CD4-positive, alpha-beta T cell (primary cell): ENCODE results near the gene EEF1A2. TPM values are rescaled to one million over a fixed set of nuclear protein-coding genes. Genes with fewer than 3 reads are reported as not detected.

ENCODE experiments used
- ATAC-seq: fragments of 200-7000 bp; cut with Tn5 transposase; one replicate; pipeline ENCODE4 v1.10.0; 2022; ENCODE audit warnings: mild to moderate bottlenecking; ENCODE audit not compliant: poor library complexity
- CTCF ChIA-PET: fragments of 350-600 bp; sonication (Branson Sonifier 250); formaldehyde crosslinking; loops from one replicate; lab custom pipeline; 2021; ENCODE audit warnings: antibody characterized with exemption, inconsistent platforms; lab: Charles Lee
- POLR2A ChIA-PET: fragments of 350-600 bp; sonication (Branson Sonifier 250); formaldehyde crosslinking; loops from one replicate; lab custom pipeline; 2021; ENCODE audit warnings: antibody characterized with exemption, inconsistent platforms; lab: Charles Lee
- DNase-seq, 14 experiments: peaks; one replicate each; pipeline ENCODE4 v3.0.0-alpha.2; 2013 to 2020; ENCODE audit warnings: mixed read lengths in 2 of 14
- H3K27ac ChIP-seq, 2 donors: one replicate each; pipeline versions ENCODE4 v1.5.1 to v1.7.0; 2013; ENCODE audit warnings: low read length in 2 of 2, low read depth in 1 of 2, mild to moderate bottlenecking in 1 of 2
- H3K27me3 ChIP-seq, 2 experiments: 1 replicate in 1 of 2; 2 replicates in 1 of 2; pipeline versions ENCODE4 v1.6.1 to v1.7.0; 2013; ENCODE audit warnings: low read length in 2 of 2, control low read depth in 1 of 2, mild to moderate bottlenecking in 1 of 2, moderate library complexity in 1 of 2; ENCODE audit not compliant: insufficient read depth in 2 of 2, control insufficient read depth in 1 of 2
- H3K36me3 ChIP-seq: one replicate; pipeline ENCODE4 v1.6.1; 2013; ENCODE audit warnings: low read length, control low read depth; ENCODE audit not compliant: insufficient read depth
- H3K4me1 ChIP-seq: one replicate; pipeline ENCODE4 v1.6.1; 2013; ENCODE audit warnings: low read length, control low read depth; ENCODE audit not compliant: insufficient read depth
- H3K4me3 ChIP-seq: one replicate; pipeline ENCODE4 v1.5.1; 2013; ENCODE audit warnings: mild to moderate bottlenecking, low read length, moderate library complexity
- H3K9me3 ChIP-seq, 2 experiments: 1 replicate in 1 of 2; 2 replicates in 1 of 2; pipeline versions ENCODE4 v1.6.1 to v1.7.0; 2013; ENCODE audit warnings: low read length in 2 of 2, mild to moderate bottlenecking in 2 of 2, control low read depth in 1 of 2, moderate library complexity in 1 of 2; ENCODE audit not compliant: control insufficient read depth in 1 of 2, insufficient read depth in 1 of 2
- H3K27ac Mint-ChIP-seq: one replicate; pipeline ENCODE4 v1.8.0; 2020; ENCODE audit warnings: mixed read lengths
- H3K27me3 Mint-ChIP-seq: one replicate; pipeline ENCODE4 v1.8.0; 2021; ENCODE audit warnings: mixed read lengths
- H3K36me3 Mint-ChIP-seq: one replicate; pipeline ENCODE4 v1.8.0; 2021; ENCODE audit warnings: low read depth, mixed read lengths
- H3K4me1 Mint-ChIP-seq: one replicate; pipeline ENCODE4 v1.8.0; 2021; ENCODE audit warnings: low read depth, mixed read lengths
- H3K4me3 Mint-ChIP-seq: one replicate; pipeline ENCODE4 v1.8.0; 2020; ENCODE audit warnings: mild to moderate bottlenecking, mixed read lengths
- H3K9me3 Mint-ChIP-seq: one replicate; pipeline ENCODE4 v1.8.0; 2020; ENCODE audit warnings: mixed read lengths
- CTCF ChIP-seq: fragments of 200-600 bp; IDR thresholded peaks from one replicate; pipeline ENCODE4 v1.8.0; 2022; ENCODE audit warnings: antibody characterized with exemption, mild to moderate bottlenecking
- intact Hi-C, 2 experiments: fragments of 100-400 bp; cut with DNase I in 1 of 2; cut with micrococcal nuclease in 1 of 2; formaldehyde crosslinking; loops; one replicate each; pipeline versions ENCODE4 v1.15.1 to v1.9.0; 2023 to 2025; cut with DNase I, micrococcal nuclease
- total RNA-seq, 174 experiments: library from RNA in 2 of 174; stranded (reverse) in 2 of 174; gene quantifications; one replicate each; pipeline ENCODE4 v1.2.3 and lab custom pipeline; 2021 to 2026

The EEF1A2 gene
- total RNA-seq, 2 experiments from 2014 or later, result 0.92 to 1.1 TPM

GRCh38 chr20:63534427-63534830 lies 35.5 kb upstream of the EEF1A2 start:
- DNase-seq (no peak), ATAC-seq (no peak)
- H3K4me3 ChIP-seq, result no peak overlapping the region
- ChIA-PET POLR2A (interaction anchor here (0.7 to 1.2 kb wide), 3 partner anchors 12 to 108 kb away, joined by 3 read pairs; partner anchors contain the start of gene PPDPF), CTCF (no interaction called here)
- no peak overlapping the region for H3K27ac Mint-ChIP-seq
- H3K27ac ChIP-seq, result no peak overlapping the region
- TF ChIP-seq CTCF, result no peak
- H3K4me3 Mint-ChIP-seq, result no peak overlapping the region
- no peaks in the 10 kb centered on the region for H3K27me3 ChIP-seq
- no peaks in the 10 kb centered on the region for H3K36me3 Mint-ChIP-seq
- H3K4me1 Mint-ChIP-seq, result peaks cover 22% of the 10 kb centered on the region
- no peaks in the 10 kb centered on the region for H3K27me3 Mint-ChIP-seq
- peaks cover 33% of the 10 kb centered on the region for H3K4me1 ChIP-seq
- H3K9me3 Mint-ChIP-seq, result no peaks in the 10 kb centered on the region
- H3K9me3 ChIP-seq, result peaks cover 0 to 8% of the 10 kb centered on the region in 2 experiments
- intact Hi-C loops, result no loop called here
- H3K36me3 ChIP-seq, result no peaks in the 10 kb centered on the region

- H3K4me1 ChIP-seq, result peaks cover 28% of the 10 kb centered on the region
- H3K4me1 Mint-ChIP-seq, result peaks cover 22% of the 10 kb centered on the region
- peak in 1 of 14 experiments; percentile 28 for DNase-seq
- no peak overlapping the region for H3K27ac Mint-ChIP-seq
- TF ChIP-seq CTCF, result no peak
- POLR2A ChIA-PET, result interaction anchor here (0.7 kb wide), 1 partner anchor 12 kb away, joined by 3 read pairs; no protein-coding TSS in a partner anchor
- H3K36me3 ChIP-seq, result no peaks in the 10 kb centered on the region
- no peak overlapping the region for H3K4me3 Mint-ChIP-seq
- H3K27me3 ChIP-seq, result no peaks in the 10 kb centered on the region
- H3K27ac ChIP-seq, result no peak overlapping the region
- intact Hi-C loops, result no loop called here
- no peaks in the 10 kb centered on the region for H3K27me3 Mint-ChIP-seq
- H3K9me3 ChIP-seq, result peaks cover 0 to 8% of the 10 kb centered on the region in 2 experiments
- no peak for ATAC-seq
- H3K9me3 Mint-ChIP-seq, result no peaks in the 10 kb centered on the region
- no peak overlapping the region for H3K4me3 ChIP-seq
- no peaks in the 10 kb centered on the region for H3K36me3 Mint-ChIP-seq
- CTCF ChIA-PET, result no interaction called here
Observed at GRCh38 chr20:63533871-63534393, 35.0 kb upstream of the EEF1A2 start.

DNA sequence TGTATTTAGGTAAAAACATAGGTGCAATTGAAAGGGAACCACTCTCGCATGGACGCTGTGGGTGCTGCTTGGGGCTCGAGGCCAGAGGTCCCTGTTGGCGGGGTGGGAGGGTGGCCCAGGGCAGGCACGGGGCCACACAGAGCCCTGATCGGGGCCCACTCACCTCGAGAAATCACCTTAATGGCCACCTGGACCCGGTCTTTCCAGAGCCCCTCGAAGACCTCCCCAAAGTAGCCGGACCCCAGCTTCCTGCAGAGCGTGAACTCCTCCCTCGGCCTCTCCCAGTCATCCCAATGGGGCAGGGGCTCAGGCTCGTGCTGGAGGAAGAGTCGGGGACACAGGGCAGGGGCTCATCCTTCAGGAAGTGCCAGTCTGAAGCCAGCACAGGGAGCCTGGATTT lies 34.5 kb upstream of the EEF1A2 start:
- Mint-ChIP-seq H3K27me3 (no peaks in the 10 kb centered on the region), H3K27ac (no peak overlapping the region), H3K4me3 (no peak overlapping the region), H3K4me1 (peaks cover 22% of the 10 kb centered on the region), H3K36me3 (no peaks in the 10 kb centered on the region), H3K9me3 (no peaks in the 10 kb centered on the region)
- DNase-seq (peak in 1 of 14 experiments; percentile 21), ATAC-seq (no peak)
- H3K27me3 ChIP-seq, result no peaks in the 10 kb centered on the region
- H3K4me3 ChIP-seq, result no peak overlapping the region
- peaks cover 0 to 8% of the 10 kb centered on the region in 2 experiments for H3K9me3 ChIP-seq
- intact Hi-C loops, result no loop called here
- H3K36me3 ChIP-seq, result no peaks in the 10 kb centered on the region
- no peak overlapping the region for H3K27ac ChIP-seq
- no peak for TF ChIP-seq CTCF
- peaks cover 22% of the 10 kb centered on the region for H3K4me1 ChIP-seq
- CTCF ChIA-PET, result no interaction called here
- POLR2A ChIA-PET, result no interaction called here
